Natural killer cell treated with Interleukin-12 subunit alpha and Interleukin-12 subunit beta and Interleukin-15 and Interleukin-18, amount 100 ng/mL, for 72 hours (primary cell): ENCODE measurements around the gene HS3ST6. TPM values are rescaled to one million over a fixed set of nuclear protein-coding genes. Genes with fewer than 3 reads are reported as not detected.
A peak's percentile ranks its signal among the peaks of the same experiment; 100 is the strongest.
"Not testable (repeated sequence)": the region's sequence is repeated elsewhere in the genome, so short reads cannot be mapped to it uniquely, and the experiment has no call there.

Experiments
- ATAC-seq, 2 donors: fragments of 150-1000 bp; cut with Tn5 transposase in 1 of 2; sonication (Bioruptor Pico), chemical (Tn5 transposase) in 1 of 2; 2 replicates each; pipeline ENCODE4 v1.10.0; 2021
- DNase-seq: peaks from one replicate; pipeline ENCODE4 v3.0.0; 2022; ENCODE audit warnings: low spot score
- H3K27ac Mint-ChIP-seq, 2 donors: 1 replicate in 1 of 2; 2 replicates in 1 of 2; pipeline ENCODE4 v1.8.0; 2022; ENCODE audit warnings: mixed read lengths in 2 of 2, mild to moderate bottlenecking in 1 of 2, moderate library complexity in 1 of 2
- H3K27me3 Mint-ChIP-seq, 2 donors: 1 replicate in 1 of 2; 2 replicates in 1 of 2; pipeline ENCODE4 v1.8.0; 2022; ENCODE audit warnings: mixed read lengths in 2 of 2
- H3K36me3 Mint-ChIP-seq: one replicate; pipeline ENCODE4 v1.8.0; 2022; ENCODE audit warnings: mixed read lengths
- H3K4me1 Mint-ChIP-seq, 2 donors: 1 replicate in 1 of 2; 2 replicates in 1 of 2; pipeline ENCODE4 v1.8.0; 2022; ENCODE audit warnings: low read depth in 2 of 2, mixed read lengths in 2 of 2, mild to moderate bottlenecking in 1 of 2
- H3K4me3 Mint-ChIP-seq: one replicate; pipeline ENCODE4 v1.8.0; 2022; ENCODE audit warnings: mixed read lengths
- H3K9me3 Mint-ChIP-seq: 2 replicates; pipeline ENCODE4 v1.8.0; 2022; ENCODE audit warnings: mixed read lengths
- total RNA-seq, 2 donors: library from RNA; stranded (reverse); gene quantifications; one replicate each; pipeline ENCODE4 v1.2.3, GENCODE V29; 2022

HS3ST6 gene
- total RNA-seq, 2 donors from 2014 or later = not detected

DNA sequence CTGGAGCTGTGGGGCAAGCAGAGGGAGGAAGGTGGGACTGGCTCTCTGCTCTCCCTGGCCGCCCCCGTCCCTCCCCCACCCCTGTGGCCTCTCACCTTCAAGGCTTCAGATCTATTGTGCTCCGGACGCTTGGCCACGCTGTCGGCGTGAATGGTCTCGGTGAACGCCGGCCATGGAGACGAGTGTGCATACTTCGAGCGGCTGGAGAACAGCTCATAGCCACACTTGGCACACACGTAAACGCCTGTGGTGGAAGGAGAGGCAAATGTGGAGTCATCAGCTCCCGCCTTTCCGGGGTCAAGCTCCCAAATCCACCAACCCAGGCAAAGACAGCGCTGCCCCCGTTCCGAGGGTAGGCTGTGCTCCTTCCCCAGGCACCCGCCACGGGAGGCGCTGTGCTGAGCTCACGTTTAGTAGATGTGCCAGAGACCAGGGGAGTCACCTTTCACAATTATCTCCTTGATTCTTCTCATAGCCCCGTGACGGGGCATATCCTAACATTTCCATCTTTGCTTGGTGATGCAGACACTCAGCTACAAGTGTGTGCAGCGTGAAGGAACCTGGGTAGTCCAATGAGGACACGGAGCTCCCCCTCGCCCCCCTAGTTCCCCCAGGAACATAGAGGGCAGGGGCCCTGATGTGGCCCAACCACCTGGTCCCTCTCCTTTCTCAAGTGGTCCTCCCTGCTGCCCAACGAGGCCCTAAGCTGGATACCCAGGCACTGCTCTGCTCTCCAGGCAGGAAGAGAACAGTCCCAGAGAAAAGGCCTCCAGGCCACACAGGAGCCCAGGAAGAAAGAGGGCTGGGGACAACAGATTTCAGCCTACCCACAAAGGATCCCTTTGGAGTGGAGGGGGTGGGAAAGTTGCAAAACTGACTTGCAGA, 23.2 kb upstream of the HS3ST6 start:
- Mint-ChIP-seq H3K27ac (no peak overlapping the region), H3K27me3 (no peaks in the 10 kb centered on the region), H3K4me1 (peaks cover 13 to 23% of the 10 kb centered on the region in 2 donors), H3K9me3 (no peaks in the 10 kb centered on the region), H3K36me3 (no peaks in the 10 kb centered on the region), H3K4me3 (peak overlapping the region; percentile 87)
- ATAC-seq = no peak
- DNase-seq = no peak

- Mint-ChIP-seq H3K27ac (no peak overlapping the region), H3K36me3 (no peaks in the 10 kb centered on the region), H3K4me1 (peaks cover 13 to 23% of the 10 kb centered on the region in 2 donors), H3K27me3 (no peaks in the 10 kb centered on the region), H3K4me3 (no peak overlapping the region), H3K9me3 (no peaks in the 10 kb centered on the region)
- ATAC-seq (no peak), DNase-seq (no peak)
Observed at GRCh38 chr16:1940273-1941161, 22.3 kb upstream of the HS3ST6 start.

DNA sequence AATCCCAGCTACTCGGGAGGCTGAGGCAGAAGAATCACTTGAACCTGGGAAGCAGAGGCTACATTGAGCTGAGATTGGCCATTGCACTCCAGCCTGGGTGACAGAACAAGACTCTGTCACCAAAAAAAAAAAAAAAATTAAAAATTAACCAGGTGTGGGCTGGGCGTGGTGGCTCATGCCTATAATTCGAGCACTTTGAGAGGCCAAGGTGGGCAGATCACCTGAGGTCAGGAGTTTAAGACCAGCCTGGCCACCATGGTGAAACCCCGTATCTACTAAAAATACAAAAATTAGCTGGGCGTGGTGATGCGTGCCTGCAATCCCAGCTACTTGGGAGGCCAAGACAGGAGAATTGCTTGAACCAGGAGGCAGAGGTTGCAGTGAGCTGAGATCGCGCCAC, 21.6 kb upstream of the HS3ST6 start:
- H3K27me3 Mint-ChIP-seq, H3K4me3 Mint-ChIP-seq, H3K9me3 Mint-ChIP-seq, ATAC-seq, DNase-seq, H3K27ac Mint-ChIP-seq, H3K36me3 Mint-ChIP-seq: not testable (repeated sequence)
- H3K4me1 Mint-ChIP-seq = peaks cover 13 to 23% of the 10 kb centered on the region in 2 donors

GRCh38 chr16:1938910-1939309, 20.7 kb upstream of the HS3ST6 start:
- Mint-ChIP-seq H3K4me1 (peaks cover 9 to 14% of the 10 kb centered on the region in 2 donors), H3K36me3 (no peaks in the 10 kb centered on the region), H3K27me3 (no peaks in the 10 kb centered on the region), H3K9me3 (no peaks in the 10 kb centered on the region), H3K4me3 (no peak overlapping the region), H3K27ac (no peak overlapping the region)
- ATAC-seq (no peak), DNase-seq (no peak)

DNA sequence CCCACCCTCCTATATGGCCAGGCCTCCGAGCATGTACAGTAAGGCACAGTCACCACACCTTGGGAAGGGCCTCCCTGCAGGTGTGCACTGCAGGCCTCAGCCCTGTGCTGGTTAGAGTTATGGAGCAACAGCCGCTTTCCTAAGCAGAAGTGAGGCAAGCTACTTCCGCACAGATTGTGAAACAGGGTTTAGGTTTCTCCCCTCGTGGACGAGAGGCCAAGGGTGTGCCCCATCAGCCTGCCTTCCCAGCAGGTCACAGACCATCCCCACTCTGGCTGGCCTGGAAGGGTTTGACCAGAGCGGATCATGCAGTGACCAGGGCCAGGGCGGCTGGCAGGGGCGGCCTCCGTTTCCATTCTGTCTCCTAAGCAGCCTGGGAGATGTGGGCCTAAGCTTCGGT, 20.1 kb upstream of the HS3ST6 start:
- DNase-seq (no peak), ATAC-seq (no peak)
- Mint-ChIP-seq H3K4me1 (peaks cover 3 to 10% of the 10 kb centered on the region in 2 donors), H3K36me3 (no peaks in the 10 kb centered on the region), H3K27ac (no peak overlapping the region), H3K27me3 (no peaks in the 10 kb centered on the region), H3K4me3 (no peak overlapping the region), H3K9me3 (no peaks in the 10 kb centered on the region)

- H3K4me1 Mint-ChIP-seq = peaks cover 3 to 4% of the 10 kb centered on the region in 2 donors
- H3K36me3 Mint-ChIP-seq = no peaks in the 10 kb centered on the region
- H3K4me3 Mint-ChIP-seq = no peak overlapping the region
- H3K9me3 Mint-ChIP-seq = no peaks in the 10 kb centered on the region
- H3K27me3 Mint-ChIP-seq = no peaks in the 10 kb centered on the region
- H3K27ac Mint-ChIP-seq = no peak overlapping the region
- ATAC-seq (no peak), DNase-seq (no peak)
Observed at GRCh38 chr16:1936945-1937479, 18.8 kb upstream of the HS3ST6 start.

- no peaks in the 10 kb centered on the region for H3K9me3 Mint-ChIP-seq
- ATAC-seq = no peak
- no peaks in the 10 kb centered on the region for H3K27me3 Mint-ChIP-seq
- H3K36me3 Mint-ChIP-seq = no peaks in the 10 kb centered on the region
- no peak overlapping the region for H3K4me3 Mint-ChIP-seq
- H3K4me1 Mint-ChIP-seq = peaks cover 0 to 3% of the 10 kb centered on the region in 2 donors
- DNase-seq = no peak
- H3K27ac Mint-ChIP-seq = no peak overlapping the region
Observed at GRCh38 chr16:1933097-1933661, 15.0 kb upstream of the HS3ST6 start.

DNA sequence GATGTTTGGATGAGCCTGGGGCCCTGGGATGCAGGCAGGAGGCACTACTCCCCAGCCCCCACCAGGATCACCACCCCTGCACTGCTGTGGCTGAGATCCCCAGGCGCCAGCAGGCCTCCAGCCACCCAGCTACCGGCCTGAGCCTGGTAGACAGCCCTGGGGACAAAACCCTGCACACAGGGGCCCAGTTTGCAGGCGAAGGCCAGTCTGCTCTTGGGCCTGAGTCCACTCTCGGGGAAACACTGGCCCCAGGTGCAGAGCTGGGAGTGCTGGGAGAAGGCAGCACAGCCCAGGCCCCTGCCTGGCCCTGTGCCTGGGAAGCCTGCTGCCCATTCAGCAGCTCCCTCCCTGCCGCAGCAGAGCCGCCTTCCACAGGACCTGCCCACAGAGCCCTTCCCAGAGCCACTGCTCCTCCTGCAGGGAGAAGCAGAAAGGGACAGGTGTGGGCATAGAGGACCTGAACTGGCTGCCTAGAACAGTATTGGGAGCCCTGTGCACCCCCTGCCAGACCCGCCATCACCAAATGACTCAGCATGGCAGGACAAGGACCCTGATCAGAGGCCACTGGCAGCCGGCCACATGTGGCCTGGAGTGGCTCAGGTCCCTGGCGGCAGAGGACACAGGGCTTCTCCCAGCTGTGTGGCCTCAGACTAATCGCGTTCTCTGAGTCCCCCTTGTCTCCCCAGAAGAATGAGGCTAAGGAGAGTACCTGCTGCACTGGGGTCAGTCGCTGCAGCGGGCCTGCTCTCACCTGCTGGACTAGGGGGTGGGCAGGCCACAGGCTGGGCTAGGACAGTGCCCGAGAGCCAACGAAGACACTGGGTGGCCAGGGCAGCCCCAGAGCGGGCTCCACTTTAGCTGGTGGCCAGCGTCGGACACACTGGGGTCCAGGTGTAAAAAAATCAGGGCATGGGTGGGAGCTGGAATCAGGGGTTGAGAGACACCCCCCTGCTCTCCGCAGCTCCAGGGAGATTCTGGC, 14.1 kb upstream of the HS3ST6 start:
- ATAC-seq (no peak), DNase-seq (no peak)
- Mint-ChIP-seq H3K9me3 (no peaks in the 10 kb centered on the region), H3K27me3 (no peaks in the 10 kb centered on the region), H3K27ac (no peak overlapping the region), H3K4me1 (peaks cover 0 to 3% of the 10 kb centered on the region in 2 donors), H3K4me3 (no peak overlapping the region), H3K36me3 (no peaks in the 10 kb centered on the region)

DNA sequence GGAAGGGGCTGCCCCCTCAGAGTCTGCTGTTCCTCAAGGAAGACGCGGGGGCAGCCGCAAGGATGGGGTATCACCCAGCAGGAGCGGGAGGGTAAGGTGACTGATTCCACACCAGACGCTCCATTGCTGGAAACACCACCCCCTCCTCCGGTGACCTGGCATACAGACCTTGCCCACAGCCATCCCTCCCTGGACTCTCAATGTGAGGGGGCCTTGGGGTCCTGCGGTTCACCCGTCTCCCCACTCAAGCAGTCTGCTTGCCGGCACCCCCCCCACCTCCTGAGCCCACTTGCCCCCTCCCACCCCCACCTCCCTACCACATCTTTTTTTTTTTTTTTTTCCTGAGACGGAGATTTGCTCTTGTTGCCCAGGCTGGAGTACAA, 12.1 kb upstream of the HS3ST6 start:
- no peaks in the 10 kb centered on the region for H3K27me3 Mint-ChIP-seq
- H3K4me1 Mint-ChIP-seq = peaks cover 0 to 3% of the 10 kb centered on the region in 2 donors
- H3K4me3 Mint-ChIP-seq = no peak overlapping the region
- ATAC-seq (no peak), DNase-seq (no peak)
- no peaks in the 10 kb centered on the region for H3K36me3 Mint-ChIP-seq
- H3K9me3 Mint-ChIP-seq = no peaks in the 10 kb centered on the region
- no peak overlapping the region for H3K27ac Mint-ChIP-seq

DNA sequence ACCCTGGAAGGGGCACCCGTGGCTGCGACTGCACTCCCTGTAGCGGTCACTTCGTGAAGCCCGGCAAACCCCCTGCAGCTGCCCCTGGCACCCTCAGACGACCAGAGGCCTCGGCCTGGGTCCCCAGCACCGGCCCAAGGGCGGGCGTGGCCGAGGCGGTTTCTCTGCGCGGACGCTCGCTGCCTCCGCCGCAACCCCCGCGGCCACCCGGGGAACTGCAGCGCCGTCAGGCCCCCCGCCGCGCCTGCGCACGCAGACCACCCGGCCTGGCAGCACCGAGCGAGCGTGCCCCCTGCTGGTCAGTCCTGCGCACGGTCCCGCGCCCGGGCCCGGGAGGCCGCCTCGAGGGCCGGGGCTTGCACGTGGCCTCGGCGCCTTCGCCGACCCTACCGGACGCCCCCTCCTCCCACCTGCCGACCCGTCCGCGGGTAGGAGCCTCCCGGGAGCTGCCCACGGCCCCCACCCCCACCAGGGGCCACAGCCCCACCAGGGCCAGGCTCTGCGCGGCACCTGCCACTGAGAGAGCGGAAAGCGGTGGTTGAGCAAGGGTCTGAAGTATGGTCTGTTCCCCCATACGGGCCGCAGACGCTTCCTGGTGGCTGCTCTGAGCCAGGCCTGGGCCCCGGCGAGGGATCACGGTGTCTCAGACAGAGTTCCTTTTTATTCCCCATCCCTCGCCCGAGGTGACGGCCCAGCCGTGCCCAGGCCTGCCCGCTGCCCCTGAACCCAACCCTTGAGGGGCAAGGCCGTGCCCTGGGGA, 11.5 kb upstream of the HS3ST6 start:
- no peak overlapping the region for H3K4me3 Mint-ChIP-seq
- peak; percentile 94 for DNase-seq
- H3K9me3 Mint-ChIP-seq = no peaks in the 10 kb centered on the region
- H3K27me3 Mint-ChIP-seq = peaks cover 0 to under 1% of the 10 kb centered on the region in 2 donors
- no peak overlapping the region for H3K27ac Mint-ChIP-seq
- no peaks in the 10 kb centered on the region for H3K36me3 Mint-ChIP-seq
- H3K4me1 Mint-ChIP-seq = peaks cover 0 to 3% of the 10 kb centered on the region in 2 donors
- ATAC-seq = peak; percentile 97 to 98

- Mint-ChIP-seq H3K36me3 (no peaks in the 10 kb centered on the region), H3K27ac (peak overlapping the region in 1 of 2 donors; percentile 48), H3K27me3 (peaks cover 0 to 3% of the 10 kb centered on the region in 2 donors), H3K4me3 (peak overlapping the region; percentile 73), H3K4me1 (peaks cover 0 to 3% of the 10 kb centered on the region in 2 donors), H3K9me3 (no peaks in the 10 kb centered on the region)
- DNase-seq (no peak), ATAC-seq (peak; percentile 1 to 11)
Observed at GRCh38 chr16:1929105-1929504, 10.9 kb upstream of the HS3ST6 start.

GRCh38 chr16:1926271-1926670, 8.1 kb upstream of the HS3ST6 start:
- no peak for ATAC-seq
- no peaks in the 10 kb centered on the region for H3K36me3 Mint-ChIP-seq
- H3K4me3 Mint-ChIP-seq = no peak overlapping the region
- peaks cover 0 to 3% of the 10 kb centered on the region in 2 donors for H3K4me1 Mint-ChIP-seq
- no peak overlapping the region for H3K27ac Mint-ChIP-seq
- H3K9me3 Mint-ChIP-seq = no peaks in the 10 kb centered on the region
- DNase-seq = no peak
- peaks cover 15 to 16% of the 10 kb centered on the region in 2 donors for H3K27me3 Mint-ChIP-seq
